Measurements from ENCODE around the gene TSHR. TPM values are rescaled to one million over a fixed set of nuclear protein-coding genes. Genes with fewer than 3 reads are reported as not detected.
A peak's percentile ranks its signal among the peaks of the same experiment; 100 is the strongest.

Gene TSHR
- total and polyA plus RNA-seq, 2 of the 4 experiments (the other 2 are of a cell fraction), result not detected

GRCh38 chr14:81162941-81163340 lies 207.5 kb downstream of the TSHR start:
- no peak overlapping the region for H3K56ac ChIP-seq (ENCODE audit: extremely low read depth, insufficient read depth, low read length)
- H4K8ac ChIP-seq (ENCODE audit: low read depth in 2 of 2, low read length in 2 of 2), result no peak overlapping the region
- H2BK5ac ChIP-seq (ENCODE audit: low read depth, low read length, poor library complexity, severe bottlenecking), result no peak overlapping the region
- no CpG with 5 or more reads among the region's 3 CpGs for WGBS, 2 experiments (ENCODE audit: extremely low coverage in 2 of 2, insufficient read length in 1 of 2)
- ChIA-PET POLR2A (ENCODE audit: unreplicated experiment) (no interaction called here), CTCF (interaction anchor here (0.5 to 1.1 kb wide), 2 partner anchors 27 to 170 kb away, joined by 3 read pairs; no protein-coding TSS in a partner anchor)
- H3K27me3 ChIP-seq (ENCODE audit: control insufficient read depth, insufficient read depth, low read length), result no peaks in the 10 kb centered on the region
- no peak overlapping the region for H2BK120ac ChIP-seq (ENCODE audit: low read depth, low read length)
- H3K79me1 ChIP-seq (ENCODE audit: low read depth in 1 of 2, low read length in 2 of 2), result no peaks in the 10 kb centered on the region
- no peak overlapping the region for H4K5ac ChIP-seq (ENCODE audit: low read depth, low read length)
- no peak overlapping the region for H2AFZ ChIP-seq (replicated peaks; ENCODE audit: low read length, poor library complexity)
- BruUV-seq (replicated peaks), result no TSS peak
- H3K9ac ChIP-seq (ENCODE audit: low read depth, low read length), result no peak overlapping the region
- no peak overlapping the region for H3K14ac ChIP-seq (replicated peaks; ENCODE audit: low read depth, low read length)
- H3K4me2 ChIP-seq (ENCODE audit: low read depth, low read length), result no peak overlapping the region
- no peaks in the 10 kb centered on the region for H3K9me3 ChIP-seq (ENCODE audit: control insufficient read depth, insufficient read depth, low read length)
- no peak overlapping the region for H2BK15ac ChIP-seq (ENCODE audit: low read depth, low read length)
- H3K4ac ChIP-seq (ENCODE audit: low read depth, low read length), result no peak overlapping the region
- no peak overlapping the region for H2AK5ac ChIP-seq (ENCODE audit: low read depth, low read length)
- no peak overlapping the region for H3K4me3 ChIP-seq (ENCODE audit: insufficient read depth, low read depth, low read length)
- H3K23ac ChIP-seq (ENCODE audit: low read depth, low read length), result no peak overlapping the region
- dilution Hi-C loops (cut with HindIII; ENCODE audit: low sequenced_read_pairs, unreplicated experiment) (no loop called here), intact Hi-C loops (cut with micrococcal nuclease) (no loop called here), in situ Hi-C loops (cut with MboI; ENCODE audit: low sequenced_read_pairs) (loop anchor here (10.0 kb wide), 1 partner anchor 168 kb away; no protein-coding TSS in a partner anchor)
- no peaks in the 10 kb centered on the region for H3K9me1 ChIP-seq (ENCODE audit: insufficient read depth, low read length)
- no peak overlapping the region for H3K18ac ChIP-seq (ENCODE audit: low read depth, low read length)
- ATAC-seq (ENCODE audit: low read depth) (no peak), DNase-seq (peak; percentile 34)
- no peak overlapping the region for H2BK20ac ChIP-seq (ENCODE audit: low read depth, low read length)
- H3K36me3 ChIP-seq (ENCODE audit: control insufficient read depth, insufficient read depth, low read length), result no peaks in the 10 kb centered on the region
- H2AK9ac ChIP-seq (replicated peaks; ENCODE audit: low read depth, low read length, poor library complexity), result no peak overlapping the region
- H4K20me1 ChIP-seq (ENCODE audit: insufficient read depth, low read length), result no peaks in the 10 kb centered on the region
- no peak for TF ChIP-seq RFX5 (IDR thresholded peaks at IDR 0.05; ENCODE audit: low read depth, low read length)
- TF ChIP-seq NFE2L2 (IDR thresholded peaks at IDR 0.05; ENCODE audit: low read depth, low read length), result 0 out of 2 replicates have a peak, but pooled peaks have one; percentile 15
- no peaks in the 10 kb centered on the region for H3K4me1 ChIP-seq (ENCODE audit: control insufficient read depth, insufficient read depth, low read length)
- no peak overlapping the region for H3K27ac ChIP-seq (ENCODE audit: insufficient read depth, low read length)
- no peak overlapping the region for H4K91ac ChIP-seq (ENCODE audit: insufficient read depth, low read depth, low read length)
